Right cardiac atrium (tissue), 5 donors: ENCODE measurements around the gene POLD2. TPM values are rescaled to one million over a fixed set of nuclear protein-coding genes. Genes with fewer than 3 reads are reported as not detected.
A peak's percentile ranks its signal among the peaks of the same experiment; 100 is the strongest.

Experiments
- ATAC-seq, 2 donors: fragments of 200-7000 bp; cut with Tn5 transposase; one replicate each; pipeline versions ENCODE4 v1.8.0 to v1.9.1; 2020; ENCODE audit warnings: moderate library complexity in 2 of 2, mild to moderate bottlenecking in 1 of 2
- DNase-seq, 3 donors: peaks; one replicate each; pipeline ENCODE4 v3.0.0-alpha.2; 2020
- H3K27ac ChIP-seq: one replicate; pipeline ENCODE4 v1.5.1; 2013; ENCODE audit warnings: mild to moderate bottlenecking, low read length, control low read depth, moderate library complexity
- H3K27me3 ChIP-seq: one replicate; pipeline ENCODE4 v1.6.1; 2013; ENCODE audit not compliant: control insufficient read depth, insufficient read depth
- H3K4me1 ChIP-seq: one replicate; pipeline ENCODE4 v1.6.1; 2013; ENCODE audit warnings: low read length; ENCODE audit not compliant: control insufficient read depth, insufficient read depth
- H3K4me3 ChIP-seq: one replicate; pipeline ENCODE4 v1.5.1; 2013; ENCODE audit warnings: low read length, control low read depth
- H3K9me3 ChIP-seq: one replicate; pipeline ENCODE4 v1.6.1; 2013; ENCODE audit warnings: low read length; ENCODE audit not compliant: control insufficient read depth
- WGBS: extraction: QIAGEN DNeasy Blood & Tissue Kit; methylation state at CpG from one replicate; pipeline ENCODE4 v1.1.7; 2013; 5-methylcytosine and 5-hydroxymethylcytosine counted together
- intact Hi-C, 4 donors: fragments of 100-400 bp; cut with DNase I; formaldehyde crosslinking; loops; one replicate each; pipeline versions ENCODE4 v1.11.0 to v1.14.0; 2022 to 2023
- polyA plus RNA-seq: library from polyadenylated mRNA; stranded (reverse); fragments of 200-250 nt; gene quantifications from one replicate; pipeline ENCODE4 v1.2.3, GENCODE V29; 2013
- total RNA-seq, 4 donors: library from RNA; stranded (reverse); fragmentation: NEBNext Ultra II Directional; extraction: Animal tissue kit (Norgen Biotek cat#: 25700); gene quantifications; one replicate each; pipeline ENCODE4 v1.2.1, GENCODE V29; 2021
- donor health status: healthy with polysubstance abuse.
- donor health status: DM: no; HTN: yes; CAD: no.
- donor health status: DM: no; HTN: no; CAD: no.
- donor health status: DM: no; HTN: yes; CAD: no; lungs with severe emphysema.
- donor health status: DM: yes; HTN: yes; CAD: no.

The POLD2 gene
- total and polyA plus RNA-seq, 5 donors, result 85.8 to 110 (median 98.7) TPM

DNA sequence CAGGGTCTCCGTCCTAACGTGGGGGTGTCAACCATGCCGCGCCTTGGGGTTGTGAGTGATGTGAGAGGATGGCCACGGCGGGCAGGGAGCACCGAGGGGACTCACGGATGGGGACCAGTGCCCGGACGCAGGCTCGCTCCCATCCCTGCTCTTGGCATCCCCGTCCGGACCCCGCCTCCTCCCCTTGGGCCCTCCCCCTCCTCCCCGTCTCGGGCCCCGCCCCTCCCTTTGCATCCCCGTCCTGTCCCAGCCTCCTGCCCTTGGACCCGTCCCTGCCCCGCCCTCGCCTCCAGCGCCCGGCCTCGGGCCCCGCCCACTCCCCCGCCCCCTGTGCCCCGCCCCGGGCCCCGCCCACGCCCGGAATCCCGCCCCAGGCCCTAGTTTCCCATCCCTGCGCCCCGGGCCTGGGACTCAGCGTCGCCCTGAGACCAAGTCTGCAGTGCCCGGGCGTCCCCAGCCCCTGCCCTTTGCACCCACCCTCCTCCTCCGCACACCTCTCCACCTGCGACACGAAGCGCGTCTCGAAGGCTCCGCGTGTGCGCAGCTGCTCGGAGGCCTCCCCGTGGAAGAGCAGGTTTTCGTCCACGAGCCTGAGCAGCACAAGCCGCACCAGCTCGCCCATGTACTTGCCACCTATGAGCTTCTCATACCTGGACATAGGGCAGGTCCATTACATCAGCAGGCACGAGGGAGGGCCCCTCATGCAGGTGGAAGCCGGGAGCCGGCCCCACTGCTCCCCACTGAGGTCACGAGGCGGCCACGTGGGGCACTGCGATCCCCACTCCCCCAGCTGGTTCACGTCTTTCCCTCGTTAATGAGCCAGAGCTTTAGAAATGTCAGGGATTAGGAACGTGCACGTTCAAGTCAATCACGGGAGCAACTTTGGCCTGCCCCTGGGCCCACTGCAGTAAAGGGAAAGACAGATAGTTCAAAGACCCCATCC, 22.9 kb upstream of the POLD2 start:
- no peaks in the 10 kb centered on the region for H3K27me3 ChIP-seq
- no peak overlapping the region for H3K27ac ChIP-seq
- H3K4me1 ChIP-seq, result peaks cover 2% of the 10 kb centered on the region
- ATAC-seq, result peak; percentile 90 to 91
- no peaks in the 10 kb centered on the region for H3K9me3 ChIP-seq
- peak; percentile 90 to 96 (median 95) for DNase-seq
- intact Hi-C loops, result no loop called here
- H3K4me3 ChIP-seq, result peak overlapping the region; percentile 24
- WGBS, result 17% methylated on average over 65 of the region's 65 CpGs

DNA sequence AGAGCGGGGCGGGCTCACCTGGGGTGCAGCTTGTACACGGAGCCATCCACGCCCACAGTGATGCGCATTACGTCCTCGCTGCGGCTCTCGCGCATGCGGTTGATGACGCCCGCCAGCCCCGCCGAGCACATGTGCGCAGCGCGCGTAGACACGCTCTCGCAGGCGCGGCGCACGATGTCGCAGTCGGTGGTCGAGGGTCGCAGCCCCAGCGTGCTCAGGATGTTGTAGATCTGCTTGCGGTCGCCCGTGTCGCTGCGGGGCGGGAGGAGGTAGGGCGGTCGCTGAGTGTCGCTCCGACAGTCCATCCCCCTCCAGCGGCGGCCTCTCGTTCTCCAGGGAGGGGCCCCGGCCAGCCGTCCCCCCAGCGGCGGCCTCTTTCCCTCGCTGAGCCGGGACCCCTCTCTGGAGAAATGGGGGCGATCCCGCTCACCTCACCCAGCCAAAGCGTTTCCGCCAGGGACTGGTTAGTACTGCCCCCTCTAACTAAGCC, 22.2 kb upstream of the POLD2 start:
- ATAC-seq (peak; percentile 4 to 16), DNase-seq (peak in 2 of 3 donors; percentile 43 to 75)
- Histone ChIP-seq H3K27ac (no peak overlapping the region), H3K27me3 (no peaks in the 10 kb centered on the region), H3K9me3 (no peaks in the 10 kb centered on the region), H3K4me1 (peaks cover 2% of the 10 kb centered on the region), H3K4me3 (peak overlapping the region; percentile 24)
- intact Hi-C loops, result no loop called here
- 8% methylated on average over 53 of the region's 53 CpGs for WGBS

DNA sequence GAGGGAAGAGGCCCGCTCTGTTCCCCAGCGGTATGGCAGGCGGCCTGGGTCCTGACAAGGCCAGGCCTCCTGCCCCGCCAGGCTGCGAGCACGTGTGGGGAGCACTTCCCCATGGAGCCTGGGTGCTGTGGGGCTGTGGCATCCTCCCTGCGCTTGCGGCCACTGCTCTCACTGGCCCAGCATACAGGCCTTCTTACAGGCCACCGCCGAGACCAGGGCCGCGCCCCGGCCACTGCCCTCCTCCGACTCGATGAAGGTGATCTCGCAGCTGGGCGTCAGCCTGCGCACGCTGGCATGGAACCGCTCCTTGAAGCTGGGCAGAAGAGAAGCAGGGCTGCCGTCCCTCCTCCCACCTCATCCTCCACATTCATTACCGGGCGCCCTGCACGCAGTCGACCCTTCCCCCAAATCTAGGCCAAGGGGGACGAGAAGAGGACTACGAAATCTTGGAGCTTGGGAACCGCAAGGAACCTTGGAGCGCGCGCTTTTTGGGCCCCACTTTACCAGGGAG, 21.7 kb upstream of the POLD2 start:
- no peaks in the 10 kb centered on the region for H3K9me3 ChIP-seq
- DNase-seq, result peak in 1 of 3 donors; percentile 56
- H3K27ac ChIP-seq, result peak overlapping the region; percentile 44
- H3K27me3 ChIP-seq, result no peaks in the 10 kb centered on the region
- intact Hi-C loops, result no loop called here
- no peak overlapping the region for H3K4me3 ChIP-seq
- ATAC-seq, result no peak
- H3K4me1 ChIP-seq, result peaks cover 2% of the 10 kb centered on the region
- WGBS, result 70% methylated on average over 31 of the region's 31 CpGs

DNA sequence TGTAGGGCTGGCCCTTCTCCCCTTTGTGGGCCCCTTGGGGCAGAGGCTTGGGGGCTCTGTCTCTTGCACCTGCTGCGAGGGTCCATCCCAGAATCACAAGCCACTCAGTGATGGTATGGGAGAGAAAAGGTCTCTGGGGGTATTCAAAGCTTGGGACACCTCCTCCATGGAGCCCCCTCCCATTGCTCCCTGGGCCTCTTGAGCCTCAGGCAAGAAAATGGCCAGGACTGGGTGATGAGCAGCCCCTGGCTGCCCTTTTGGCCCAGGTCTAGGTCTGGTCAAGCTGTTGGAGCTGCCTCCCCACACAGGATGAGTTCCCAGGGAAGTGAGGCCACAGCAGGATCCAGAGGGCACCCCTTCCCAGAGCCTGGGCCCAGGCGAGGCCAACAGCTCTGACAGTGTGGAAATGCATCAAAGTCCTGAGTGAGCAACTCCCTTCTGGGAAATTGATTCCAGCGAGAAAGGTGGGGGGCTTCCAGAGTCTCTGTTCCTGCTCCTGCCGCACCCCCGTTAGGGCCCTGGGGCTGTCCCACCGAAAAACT, 21.1 kb upstream of the POLD2 start:
- H3K4me1 ChIP-seq, result peaks cover 2% of the 10 kb centered on the region
- H3K27me3 ChIP-seq, result no peaks in the 10 kb centered on the region
- DNase-seq (peak in 1 of 3 donors; percentile 32), ATAC-seq (no peak)
- 95% methylated on average over 6 of the region's 6 CpGs for WGBS
- H3K4me3 ChIP-seq, result no peak overlapping the region
- intact Hi-C loops, result no loop called here
- peak overlapping the region; percentile 44 for H3K27ac ChIP-seq
- H3K9me3 ChIP-seq, result no peaks in the 10 kb centered on the region

DNA sequence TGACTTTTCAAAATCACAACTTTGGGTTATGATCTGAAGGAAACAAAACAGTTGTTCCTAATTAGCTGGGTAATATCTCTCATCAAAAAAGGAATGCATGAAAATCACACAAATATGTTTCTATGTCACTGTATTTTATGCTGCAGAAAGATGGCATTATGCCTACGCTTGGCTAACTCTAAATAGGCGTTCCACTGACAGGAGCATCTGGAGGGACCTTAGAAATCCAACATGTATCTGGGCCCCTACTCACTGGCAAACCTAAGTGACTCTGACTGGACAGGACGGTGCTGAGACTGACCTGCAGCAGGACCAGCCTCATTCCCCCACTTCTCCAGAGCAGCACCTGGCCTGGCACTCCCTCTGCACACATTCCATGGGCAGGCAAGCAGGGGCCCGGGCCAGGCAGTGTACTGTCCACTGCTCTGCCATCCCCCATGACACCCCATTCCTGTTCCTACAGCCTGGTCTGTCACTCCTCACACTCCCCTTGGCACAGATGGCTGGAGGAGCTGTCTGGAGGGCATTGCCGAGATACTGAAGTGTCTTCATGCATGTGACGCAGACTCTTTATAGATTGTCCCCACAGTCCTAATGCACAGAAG, 20.4 kb upstream of the POLD2 start:
- H3K4me3 ChIP-seq, result no peak overlapping the region
- DNase-seq (peak in 1 of 3 donors; percentile 59), ATAC-seq (no peak)
- H3K9me3 ChIP-seq, result no peaks in the 10 kb centered on the region
- H3K4me1 ChIP-seq, result peaks cover 2% of the 10 kb centered on the region
- H3K27me3 ChIP-seq, result no peaks in the 10 kb centered on the region
- intact Hi-C loops, result no loop called here
- 64% methylated on average over 6 of the region's 6 CpGs for WGBS
- H3K27ac ChIP-seq, result peak overlapping the region; percentile 44

DNA sequence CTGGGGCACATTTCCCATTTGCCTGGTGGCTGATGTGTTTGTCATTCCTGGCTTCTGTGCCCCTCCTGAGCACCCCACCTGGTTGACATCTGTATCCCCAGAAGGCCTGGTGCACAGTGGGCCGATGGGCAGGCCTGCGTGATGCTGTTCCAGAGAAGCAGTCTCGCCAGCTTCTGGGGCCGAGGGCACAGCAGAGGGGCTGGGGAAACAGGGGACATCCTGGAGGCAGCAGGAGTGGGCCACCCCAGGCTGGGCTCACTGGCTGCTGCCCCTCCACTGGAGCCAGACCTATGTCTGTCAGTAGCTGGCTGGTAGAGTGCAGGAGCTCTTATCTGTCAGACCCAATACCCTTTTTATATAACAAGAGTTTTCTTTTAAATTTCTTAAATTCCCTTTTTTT, 18.7 kb upstream of the POLD2 start:
- H3K27me3 ChIP-seq, result no peaks in the 10 kb centered on the region
- peaks cover 2% of the 10 kb centered on the region for H3K4me1 ChIP-seq
- intact Hi-C loops, result no loop called here
- ATAC-seq (no peak), DNase-seq (no peak)
- peak overlapping the region; percentile 65 for H3K27ac ChIP-seq
- no peak overlapping the region for H3K4me3 ChIP-seq
- H3K9me3 ChIP-seq, result no peaks in the 10 kb centered on the region
- WGBS, result 83% methylated on average over 4 of the region's 4 CpGs

DNA sequence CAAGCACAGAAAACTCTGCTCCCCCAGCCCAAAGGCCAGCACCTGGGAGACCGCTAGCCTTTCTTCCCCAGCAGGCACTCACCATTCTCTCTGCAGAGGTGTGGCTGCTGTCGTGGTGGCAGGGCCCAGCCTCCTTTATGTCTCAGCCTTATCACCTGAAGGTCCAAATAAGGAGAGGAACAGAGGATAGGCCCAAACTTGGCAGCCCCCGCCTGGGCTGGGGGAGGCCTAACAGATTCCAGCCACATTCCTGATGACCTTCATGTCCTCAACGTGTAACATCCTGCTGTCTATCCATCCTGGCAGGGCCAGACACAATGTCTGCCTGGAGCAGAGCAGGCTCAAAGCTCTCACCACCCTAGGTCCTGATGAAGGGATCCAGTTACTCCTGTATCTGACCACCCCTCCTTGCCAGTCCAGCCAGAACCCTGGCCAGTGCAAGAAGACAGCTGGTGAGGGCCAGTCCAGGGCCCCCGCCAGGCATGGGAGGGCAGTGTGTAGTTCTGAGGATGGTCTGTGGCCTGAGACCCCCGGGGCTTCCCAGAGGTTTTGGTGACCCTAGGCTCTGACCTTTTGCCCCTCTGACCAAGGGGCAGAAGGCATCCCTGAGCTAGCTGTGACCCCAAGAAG, 18.0 kb upstream of the POLD2 start, which contains the start of gene MYL7:
TSS of gene MYL7 (minus strand) at position 112 of the 630 bp plus-strand sequence. CDS start at position 85, 27 bp downstream.
- Histone ChIP-seq H3K4me3 (peak within 1 kb of the TSS; percentile 34), H3K27ac (peak within 1 kb of the TSS; percentile 72), H3K4me1 (peaks cover 2% of the 10 kb centered on the region), H3K9me3 (no peaks in the 10 kb centered on the region), H3K27me3 (no peaks in the 10 kb centered on the region)
- peak in 2 of 3 donors; percentile 80 to 85 for DNase-seq
- intact Hi-C loops, result no loop called here
- WGBS, result 47% methylated on average over 6 of the region's 6 CpGs
- ATAC-seq, result peak; percentile 42 to 49

DNA sequence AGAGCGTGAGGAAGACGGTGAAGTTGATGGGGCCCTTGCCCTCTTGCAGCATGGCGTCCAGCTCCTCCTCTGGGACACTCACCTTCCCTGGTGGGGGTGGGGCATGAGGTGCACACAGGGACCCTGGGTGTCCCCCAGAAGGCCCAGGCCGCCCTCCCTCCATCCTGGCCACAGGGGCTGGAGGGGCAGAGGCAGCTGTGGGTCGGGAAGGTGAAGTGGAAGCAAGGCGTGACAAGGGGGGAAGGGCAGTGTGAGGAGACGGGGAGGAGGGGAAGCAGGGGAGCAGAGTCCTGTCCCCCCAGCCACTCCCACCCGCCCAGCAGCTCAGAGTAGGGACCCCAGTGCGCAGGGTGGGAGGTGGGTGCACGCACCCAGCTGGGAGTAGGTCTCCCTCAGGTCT, 17.0 kb upstream of the POLD2 start:
- no peaks in the 10 kb centered on the region for H3K9me3 ChIP-seq
- ATAC-seq (peak in 1 of 2 donors; percentile 3), DNase-seq (peak in 1 of 3 donors; percentile 61)
- intact Hi-C loops, result no loop called here
- no peaks in the 10 kb centered on the region for H3K27me3 ChIP-seq
- peak overlapping the region; percentile 72 for H3K27ac ChIP-seq
- H3K4me1 ChIP-seq, result peaks cover 2% of the 10 kb centered on the region
- H3K4me3 ChIP-seq, result peak overlapping the region; percentile 34
- 59% methylated on average over 10 of the region's 10 CpGs for whole genome bisulfite sequencing

DNA sequence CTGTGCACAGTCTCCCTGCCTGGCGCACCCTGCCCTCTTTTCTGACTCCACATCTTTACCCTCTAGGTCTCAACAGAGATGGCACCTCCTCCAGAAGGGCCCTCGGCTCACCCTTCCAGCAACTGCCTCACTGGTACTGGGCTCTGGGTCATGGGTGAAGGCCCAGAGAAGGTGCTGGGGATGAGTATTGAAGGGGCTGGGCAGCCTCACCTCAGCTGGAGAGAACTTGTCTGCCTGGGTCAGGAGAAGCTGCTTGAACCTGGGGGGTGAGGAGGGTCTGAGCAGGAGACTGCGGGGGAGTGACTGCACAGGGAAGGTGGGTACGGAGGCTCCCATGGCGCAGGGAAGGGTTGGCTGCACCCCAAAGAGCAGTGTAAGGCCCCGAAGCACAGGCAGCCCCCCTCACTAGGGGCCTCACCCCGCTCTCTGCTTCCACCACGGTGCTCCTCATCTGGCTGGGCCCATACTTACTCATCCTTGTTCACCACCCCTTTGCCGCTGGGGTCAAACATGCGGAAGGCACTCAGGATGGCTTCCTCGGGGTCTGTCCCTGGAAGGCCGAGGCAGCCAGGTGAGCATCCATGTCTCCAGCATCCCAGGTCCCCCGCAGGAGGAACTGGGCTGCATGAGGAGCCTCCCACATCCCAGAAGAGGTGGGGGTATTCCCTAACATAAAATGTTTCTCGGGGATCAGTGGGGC, 16.1 kb upstream of the POLD2 start:
- no peaks in the 10 kb centered on the region for H3K9me3 ChIP-seq
- H3K27me3 ChIP-seq, result no peaks in the 10 kb centered on the region
- DNase-seq (peak in 1 of 3 donors; percentile 25), ATAC-seq (no peak)
- peak overlapping the region; percentile 34 for H3K4me3 ChIP-seq
- peaks cover 2% of the 10 kb centered on the region for H3K4me1 ChIP-seq
- 66% methylated on average over 14 of the region's 14 CpGs for WGBS
- H3K27ac ChIP-seq, result peak overlapping the region; percentile 61
- intact Hi-C loops, result loop anchor here in 1 of 4 donors (10.0 kb wide), 1 partner anchor 55 kb away; no protein-coding TSS in a partner anchor

DNA sequence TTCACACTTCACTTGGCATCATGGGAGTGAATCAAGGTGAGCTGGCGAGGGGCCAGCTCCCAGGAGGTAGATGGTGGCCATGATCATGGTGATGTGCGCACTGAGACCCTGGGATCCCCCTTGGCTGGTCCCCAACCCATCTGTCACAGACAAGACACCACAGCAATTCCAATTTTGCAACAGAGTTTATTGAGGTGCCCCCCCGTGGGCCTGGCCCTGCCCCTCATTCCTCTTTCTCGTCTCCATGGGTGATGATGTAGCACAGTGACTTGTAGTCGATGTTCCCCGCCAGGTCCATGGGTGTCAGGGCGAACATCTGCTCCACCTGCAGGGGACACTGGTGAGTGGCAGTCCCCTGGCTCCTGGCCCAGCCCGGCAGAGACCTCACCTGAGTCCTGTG, 15.3 kb upstream of the POLD2 start:
- DNase-seq (peak in 2 of 3 donors; percentile 65 to 74), ATAC-seq (peak in 1 of 2 donors; percentile 2)
- Histone ChIP-seq H3K4me3 (no peak overlapping the region), H3K4me1 (no peaks in the 10 kb centered on the region), H3K9me3 (no peaks in the 10 kb centered on the region), H3K27me3 (no peaks in the 10 kb centered on the region), H3K27ac (peak overlapping the region; percentile 69)
- 68% methylated on average over 8 of the region's 8 CpGs for WGBS
- intact Hi-C loops, result loop anchor here in 1 of 4 donors (10.0 kb wide), 1 partner anchor 56 kb away; no protein-coding TSS in a partner anchor
